GM19025 (cell line): ENCODE data around the gene ITPR1.

ENCODE experiments used
- ATAC-seq: cut with Tn5 transposase; IDR thresholded peaks from one replicate; pipeline ENCODE4 v1.9.1; 2021; ENCODE audit warnings: mild to moderate bottlenecking, low read depth, moderate library complexity; ENCODE audit not compliant: unreplicated experiment

Gene ITPR1

DNA sequence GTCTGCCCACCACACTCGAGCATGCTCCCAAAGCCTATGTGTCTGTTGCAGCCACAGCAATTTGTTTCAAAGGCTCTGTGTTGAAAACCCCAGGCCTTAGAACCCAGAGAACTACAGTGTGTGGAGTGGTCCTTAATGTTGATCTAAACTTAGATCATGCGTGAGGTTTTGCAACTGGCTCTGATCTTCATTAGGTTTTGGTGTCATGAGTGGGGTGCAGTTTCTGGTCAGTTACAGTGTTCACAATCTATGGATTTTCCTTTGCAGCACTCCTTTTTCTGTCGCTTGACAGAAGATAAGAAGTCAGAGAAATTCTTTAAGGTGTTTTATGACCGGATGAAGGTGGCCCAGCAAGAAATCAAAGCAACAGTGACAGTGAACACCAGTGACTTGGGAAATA, 273.1 kb downstream of the ITPR1 start:
- no peak for ATAC-seq

DNA sequence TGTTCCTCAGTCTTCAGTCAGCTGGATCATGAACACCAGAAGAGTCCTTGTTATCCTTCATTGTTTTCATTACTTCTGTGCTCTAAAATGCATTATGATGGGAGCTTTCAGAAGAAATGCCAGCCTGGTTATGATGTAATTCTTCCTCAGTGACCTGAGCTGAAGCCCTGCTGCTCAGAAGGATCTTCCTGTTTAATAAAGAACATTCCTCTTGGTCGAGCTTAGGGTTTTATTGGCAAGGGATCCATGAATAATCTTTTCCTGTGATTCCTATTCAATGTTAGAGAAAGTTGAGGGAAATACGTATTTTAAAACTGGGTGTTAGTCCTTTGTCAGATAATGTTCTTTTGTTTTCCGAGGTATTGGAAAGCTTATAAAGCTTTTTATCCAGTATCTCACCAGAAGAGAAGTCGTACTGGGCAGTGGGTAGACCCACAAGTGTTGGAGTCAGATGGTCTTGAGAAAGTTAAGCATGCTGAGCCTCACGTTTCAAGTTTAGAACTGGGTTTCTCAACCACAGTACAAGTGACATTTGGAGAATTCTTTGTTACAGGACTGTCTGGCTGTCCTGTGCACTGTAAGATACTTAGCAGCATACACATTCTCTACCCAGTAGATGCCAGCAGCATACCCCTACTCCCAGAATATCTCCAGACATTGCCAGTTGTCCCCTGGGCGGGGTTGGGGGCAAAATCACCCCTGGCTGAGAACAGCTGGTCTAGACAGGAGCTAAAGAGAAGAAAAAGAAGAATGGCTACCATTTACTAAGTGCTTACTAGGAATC, 273.8 kb downstream of the ITPR1 start:
- no peak for ATAC-seq

DNA sequence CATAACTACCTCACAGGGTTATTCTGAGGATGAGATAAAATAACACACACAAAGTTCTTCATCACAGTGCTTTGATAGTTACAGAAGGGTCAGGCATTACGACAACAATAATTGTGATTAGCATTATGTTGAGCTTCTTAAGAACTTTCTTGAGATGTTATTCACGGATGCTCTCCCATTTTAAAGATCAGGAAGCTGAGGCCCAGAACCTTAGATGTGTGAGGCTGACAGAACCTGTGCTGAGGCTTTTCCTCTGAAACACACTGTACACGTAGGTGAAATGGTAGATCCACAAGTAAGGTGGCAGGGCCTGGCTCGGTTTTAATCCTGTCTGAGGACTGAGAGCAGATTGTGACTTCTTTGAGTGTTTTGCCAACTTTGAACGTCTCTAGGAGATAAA, 274.9 kb downstream of the ITPR1 start:
- no peak for ATAC-seq

DNA sequence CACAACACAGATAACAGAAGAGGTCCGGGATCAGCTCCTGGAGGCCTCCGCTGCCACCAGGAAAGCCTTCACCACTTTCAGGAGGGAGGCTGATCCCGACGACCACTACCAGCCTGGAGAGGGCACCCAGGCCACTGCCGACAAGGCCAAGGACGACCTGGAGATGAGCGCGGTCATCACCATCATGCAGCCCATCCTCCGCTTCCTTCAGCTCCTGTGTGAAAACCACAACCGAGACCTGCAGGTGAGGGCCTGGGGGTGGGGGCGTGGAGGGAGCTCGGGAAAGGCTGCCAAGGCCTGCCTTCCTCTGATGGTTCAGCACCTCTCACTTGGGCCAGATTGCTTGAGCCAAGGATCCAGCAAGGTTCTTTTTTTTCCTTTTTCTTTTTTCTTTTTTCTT, 275.4 kb downstream of the ITPR1 start:
- ATAC-seq, result no peak

DNA sequence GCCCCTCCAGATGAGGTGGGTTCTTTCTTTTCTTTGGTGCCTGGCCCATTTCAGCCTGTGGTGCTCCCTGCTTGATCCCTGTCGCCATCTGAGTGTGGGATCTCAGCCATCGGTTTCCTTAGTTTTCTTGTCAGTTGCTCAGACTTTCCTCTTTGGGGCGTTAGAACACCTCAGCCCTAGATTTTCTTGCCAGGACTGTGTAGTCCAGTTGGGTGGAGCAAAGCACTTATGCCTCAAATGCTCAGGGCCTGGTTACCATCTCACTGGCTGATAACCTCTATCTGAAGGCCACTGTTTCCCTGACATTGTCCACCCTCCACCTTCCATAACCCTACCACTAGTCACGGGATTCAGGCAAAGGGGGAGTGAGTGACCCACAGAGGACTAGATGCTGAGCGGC, 277.4 kb downstream of the ITPR1 start:
- no peak for ATAC-seq

DNA sequence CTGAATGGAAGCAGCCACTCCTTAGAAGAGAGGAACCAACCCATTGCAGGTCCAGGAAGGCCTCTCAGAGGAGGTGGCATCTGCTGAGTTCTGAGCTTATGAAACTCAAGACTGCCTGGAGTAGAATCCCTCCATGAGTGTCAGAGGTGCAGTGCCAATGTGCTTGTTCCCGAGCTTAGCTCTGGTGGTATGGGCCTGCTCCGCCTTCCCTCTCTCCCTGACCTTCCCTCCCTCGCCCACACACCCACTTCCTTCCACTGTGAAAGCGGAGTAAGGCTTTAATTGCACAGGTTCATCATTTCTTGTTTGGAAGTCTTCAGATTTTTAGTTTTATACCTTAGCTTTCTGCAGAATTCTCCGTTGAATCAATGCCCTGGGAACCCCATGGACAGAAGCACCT, 278.1 kb downstream of the ITPR1 start:
- no peak for ATAC-seq

DNA sequence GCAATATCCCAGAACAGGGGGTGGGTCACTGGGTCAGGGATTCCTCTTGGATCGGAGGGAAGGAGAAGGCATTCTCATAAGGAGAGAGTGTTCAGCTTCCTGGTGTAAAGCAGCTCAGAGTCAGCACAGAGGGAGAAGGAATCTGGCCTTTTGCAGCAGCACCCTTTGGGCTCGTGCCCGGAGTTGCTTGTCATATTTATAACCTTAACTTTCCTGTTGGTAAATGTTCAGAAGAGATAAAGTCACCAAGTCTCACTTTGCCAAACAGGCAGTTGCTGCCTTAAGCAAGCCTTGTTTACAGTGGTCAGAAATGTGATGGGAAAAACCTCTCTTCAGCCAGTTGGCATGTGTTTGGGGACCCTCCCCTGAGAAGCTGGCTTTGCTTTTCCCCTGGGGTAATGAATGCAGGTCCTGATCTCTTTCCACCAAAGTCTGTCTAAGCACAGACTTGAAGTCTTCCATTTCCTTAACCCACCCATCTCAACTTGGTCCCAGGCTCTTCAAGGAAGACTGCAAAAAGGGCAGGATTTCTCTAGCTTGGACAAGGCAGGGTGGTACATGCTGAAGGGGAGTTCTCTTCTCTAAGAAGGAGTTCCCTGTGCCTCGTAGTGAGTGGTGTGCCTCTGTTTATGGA, 279.1 kb downstream of the ITPR1 start:
- ATAC-seq, result no peak

DNA sequence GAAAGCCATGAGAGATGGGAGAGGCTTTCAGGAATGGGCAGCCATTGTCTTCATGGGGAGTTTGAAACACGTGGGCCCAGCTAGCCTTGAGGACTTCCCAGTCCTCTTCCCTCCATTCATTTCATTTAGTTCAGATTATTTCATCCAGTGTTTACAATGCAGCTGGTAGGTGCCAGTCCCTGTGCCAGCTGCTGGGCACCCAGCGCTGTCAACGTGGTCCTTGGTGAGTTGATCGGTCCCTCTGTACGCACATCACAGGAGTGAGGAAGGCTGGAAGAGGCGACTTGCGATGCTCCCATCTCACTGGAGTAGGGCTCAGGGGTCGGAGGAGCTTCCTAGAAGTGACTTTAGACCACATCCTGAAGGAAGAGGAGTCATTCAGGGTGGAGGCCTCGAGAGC, 279.7 kb downstream of the ITPR1 start:
- ATAC-seq, result no peak

DNA sequence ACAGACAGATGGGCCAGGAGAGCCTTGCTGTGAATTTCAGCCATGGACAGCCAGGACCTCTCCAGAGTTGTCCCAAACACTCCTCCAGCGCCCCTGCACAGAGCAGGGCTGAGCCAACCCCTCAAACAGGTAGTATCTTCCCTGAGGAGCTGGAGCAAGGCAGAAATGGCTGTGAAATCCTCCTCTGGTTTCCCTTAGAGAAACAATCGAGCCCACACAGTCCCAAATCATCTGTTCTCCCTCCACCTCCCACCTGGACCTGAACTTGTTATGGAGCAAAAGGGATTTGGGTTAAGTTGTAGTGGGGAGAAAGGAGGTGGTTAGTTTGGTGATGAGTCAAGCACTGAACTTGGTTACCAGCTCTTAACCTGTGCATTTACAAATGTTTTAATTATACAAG, 280.4 kb downstream of the ITPR1 start:
- ATAC-seq, result no peak

DNA sequence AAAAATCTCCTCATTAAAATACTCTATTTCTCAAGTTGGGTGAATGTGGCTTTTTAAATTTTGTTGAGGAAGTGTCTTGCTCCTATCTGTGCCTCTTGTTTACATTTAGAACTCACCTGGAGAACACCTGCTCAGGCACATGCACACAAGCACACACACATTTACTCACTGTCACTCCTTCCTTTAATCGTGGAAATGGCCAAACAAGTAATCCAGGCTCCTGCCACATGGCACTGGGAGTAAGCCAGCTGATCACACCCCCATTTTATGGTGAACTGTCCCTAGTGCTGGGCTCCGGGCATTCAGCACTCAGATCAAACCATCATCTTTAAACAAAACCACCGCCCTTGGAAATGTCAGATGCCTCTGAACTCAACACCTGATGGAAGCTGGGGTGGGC, 281.4 kb downstream of the ITPR1 start:
- ATAC-seq, result no peak

DNA sequence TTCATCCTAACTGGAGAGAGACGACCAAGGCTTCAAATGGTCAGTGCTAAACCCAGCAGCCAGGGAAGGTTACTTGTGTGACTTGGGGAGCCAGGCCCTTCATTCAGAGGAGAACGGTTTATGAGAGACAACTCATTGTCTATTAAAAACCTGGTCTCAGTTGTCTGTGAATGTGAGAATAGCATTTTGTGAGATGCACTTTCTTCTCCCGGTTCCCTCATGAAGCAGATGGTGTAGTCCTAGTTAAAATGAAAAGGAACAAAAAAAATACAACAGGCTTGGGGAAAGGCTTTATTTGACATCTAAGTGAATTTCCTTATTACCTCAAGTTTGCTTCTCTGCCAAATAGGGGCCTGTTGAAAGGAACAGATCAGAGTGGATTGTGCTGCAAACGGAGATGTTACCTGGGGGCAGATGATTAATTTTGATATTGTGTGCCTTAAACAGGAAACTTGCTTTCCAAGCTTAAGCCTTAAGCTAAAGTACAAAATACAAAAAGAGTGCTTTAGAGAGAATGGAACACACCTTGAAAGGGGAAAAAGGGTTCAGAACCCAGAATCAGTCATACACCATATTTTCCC, 283.3 kb downstream of the ITPR1 start:
- peak; percentile 20 for ATAC-seq

DNA sequence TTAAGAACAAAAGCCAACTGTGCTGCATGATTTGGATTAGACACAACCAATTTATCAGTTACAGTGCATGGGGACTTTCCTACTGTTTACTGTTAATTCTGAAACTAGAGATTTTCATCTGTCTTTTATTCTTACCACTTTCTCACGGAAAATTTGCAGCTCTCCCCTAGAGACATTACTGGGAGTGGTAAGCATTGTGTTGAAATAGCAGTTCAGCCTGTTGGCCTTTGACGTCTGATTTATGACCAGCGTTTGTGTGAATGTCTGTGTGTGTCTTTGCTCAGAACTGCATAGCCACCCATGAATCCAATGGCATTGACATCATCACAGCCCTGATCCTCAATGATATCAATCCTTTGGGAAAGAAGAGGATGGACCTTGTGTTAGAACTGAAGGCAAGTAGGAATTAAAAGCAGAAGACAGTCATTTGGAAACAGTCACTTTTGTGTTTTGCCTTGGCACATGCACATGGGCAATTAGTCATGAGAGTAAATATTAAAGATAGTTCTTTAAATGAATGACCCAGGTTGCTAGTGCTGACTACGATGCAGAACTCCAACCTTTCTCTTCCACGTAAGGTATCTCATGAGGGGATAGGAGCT, 283.9 kb downstream of the ITPR1 start:
- peak; percentile 80 for ATAC-seq

DNA sequence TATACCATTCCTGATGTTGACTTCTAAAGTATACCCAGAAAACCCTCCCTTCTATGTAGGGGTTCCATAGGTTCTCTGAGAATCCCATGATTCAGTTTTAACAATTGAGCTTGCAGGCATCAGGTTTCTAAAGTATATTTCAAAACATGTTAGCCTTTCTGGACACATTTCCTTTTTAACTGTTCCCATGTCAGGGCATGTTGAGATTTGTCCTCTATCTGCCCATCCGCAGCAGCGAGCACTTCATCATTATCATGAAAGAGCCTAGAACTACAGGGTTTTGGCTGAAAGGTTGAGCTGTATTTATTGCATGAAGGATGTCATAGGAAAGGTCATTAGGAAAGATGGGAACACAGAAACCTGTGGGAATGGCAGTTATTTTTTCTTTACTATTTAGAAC, 285.0 kb downstream of the ITPR1 start:
- no peak for ATAC-seq

DNA sequence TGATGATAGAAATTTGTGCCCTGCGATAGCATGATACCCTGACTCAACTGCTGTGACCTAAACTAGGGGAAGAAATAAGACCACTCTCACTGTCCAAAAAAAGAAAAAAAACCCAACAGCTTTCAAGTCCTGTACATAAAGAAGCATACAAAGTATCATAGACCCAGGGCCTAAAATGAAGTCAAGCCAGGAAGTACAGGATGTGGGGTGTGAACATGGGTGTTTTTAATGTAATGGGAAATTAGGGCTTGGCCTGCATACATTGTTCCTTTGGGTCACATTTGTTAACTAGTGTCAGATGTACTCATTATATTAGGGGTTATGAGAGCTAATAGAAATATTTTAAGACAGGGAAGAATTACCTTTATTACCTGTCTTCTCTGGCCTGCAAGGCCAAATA, 285.6 kb downstream of the ITPR1 start:
- ATAC-seq, result no peak

DNA sequence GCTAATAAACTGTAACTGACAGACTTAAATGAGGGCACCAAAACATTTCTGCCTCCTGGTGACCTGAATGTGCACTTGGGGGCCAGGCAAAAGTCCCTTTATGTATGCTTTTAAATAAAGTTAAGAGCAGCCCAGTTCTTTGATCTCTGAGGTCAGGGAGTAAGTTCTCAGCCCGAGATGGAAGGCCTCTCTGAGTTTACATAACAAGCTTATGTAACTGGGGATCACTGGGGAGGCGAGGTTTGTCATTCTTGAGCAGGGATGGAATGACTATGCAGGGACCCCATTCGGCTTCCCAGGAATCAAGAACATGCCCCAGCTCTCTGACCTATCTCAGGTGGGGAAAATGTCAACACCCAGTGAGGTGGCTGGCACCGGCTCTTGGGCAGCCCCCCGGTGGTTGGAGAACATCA, 287.4 kb downstream of the ITPR1 start:
- no peak for ATAC-seq

DNA sequence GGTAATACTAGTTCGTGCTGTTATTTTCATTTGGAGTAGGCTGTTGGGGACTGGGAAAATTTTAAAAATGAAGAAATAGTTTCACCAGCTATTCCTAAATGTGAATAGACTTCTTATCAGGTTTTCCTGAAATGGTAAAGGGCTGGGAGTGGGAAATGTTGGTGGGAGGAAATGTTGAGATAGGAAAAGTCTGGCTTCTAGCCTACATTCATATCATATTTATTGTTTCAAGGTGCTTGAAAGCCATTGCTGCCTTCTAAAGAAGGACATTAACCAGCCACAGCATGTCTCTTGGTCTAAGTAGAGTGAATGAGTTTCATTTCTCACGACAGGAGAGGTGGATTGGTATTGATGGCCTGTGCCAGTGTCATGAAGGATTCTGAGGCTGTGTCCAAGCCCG, 288.9 kb downstream of the ITPR1 start:
- no peak for ATAC-seq

DNA sequence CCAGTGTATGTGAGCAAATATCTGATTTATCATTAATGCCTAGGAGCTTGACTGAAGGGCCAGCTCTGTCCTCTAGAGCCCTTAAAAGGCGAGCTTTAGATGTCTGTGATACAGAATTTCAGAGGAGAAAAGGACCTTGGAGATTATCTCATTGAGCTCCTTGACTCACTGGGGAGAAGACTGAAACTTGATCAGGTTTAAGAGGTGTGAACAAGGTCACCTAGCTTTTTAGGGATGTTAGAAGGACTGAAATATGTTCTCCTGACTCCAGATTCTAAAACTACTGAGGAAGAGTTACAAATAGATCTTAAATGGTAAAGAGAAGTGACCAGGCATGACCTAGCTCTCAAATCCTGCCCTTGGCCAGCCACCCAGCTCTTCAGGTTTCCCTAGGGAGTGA, 292.4 kb downstream of the ITPR1 start:
- no peak for ATAC-seq

DNA sequence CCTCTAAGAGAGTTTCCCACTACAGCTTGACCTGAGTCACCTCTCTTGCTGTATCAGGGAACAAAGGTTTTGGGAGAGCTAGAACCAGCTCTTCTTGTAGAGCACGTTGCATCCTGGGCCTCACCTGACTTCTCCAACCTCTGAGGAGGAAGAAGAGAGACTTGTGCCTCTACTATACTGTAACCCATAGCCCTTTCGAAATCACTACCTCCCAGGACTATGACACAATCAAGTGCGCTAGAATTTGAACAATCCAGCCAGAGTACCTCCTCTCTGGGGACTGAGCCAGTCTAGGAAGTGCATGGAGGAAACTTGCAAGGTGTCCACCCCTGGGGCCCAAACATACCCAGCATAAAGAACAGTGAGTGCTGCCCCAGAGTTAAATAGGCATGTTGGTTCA, 293.3 kb downstream of the ITPR1 start:
- no peak for ATAC-seq

DNA sequence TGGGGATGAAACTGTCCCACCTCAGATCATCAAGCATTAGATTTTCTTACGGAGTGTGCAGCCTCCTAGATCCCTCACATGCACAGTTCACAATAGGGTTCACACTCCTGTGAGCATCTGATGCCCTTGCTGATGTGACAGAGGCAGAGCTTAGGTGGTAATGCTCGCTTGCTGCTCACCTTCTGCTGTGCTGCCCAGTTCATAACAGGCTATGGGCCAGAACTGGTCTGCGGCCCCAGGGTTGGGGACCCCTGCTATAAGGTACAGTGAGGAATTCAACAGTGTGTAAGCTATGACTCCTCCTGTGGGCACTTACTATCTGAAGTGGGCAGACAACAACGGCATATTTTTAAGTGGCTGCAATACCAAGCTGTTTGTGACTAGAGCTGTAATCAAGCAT, 298.2 kb downstream of the ITPR1 start:
- no peak for ATAC-seq

DNA sequence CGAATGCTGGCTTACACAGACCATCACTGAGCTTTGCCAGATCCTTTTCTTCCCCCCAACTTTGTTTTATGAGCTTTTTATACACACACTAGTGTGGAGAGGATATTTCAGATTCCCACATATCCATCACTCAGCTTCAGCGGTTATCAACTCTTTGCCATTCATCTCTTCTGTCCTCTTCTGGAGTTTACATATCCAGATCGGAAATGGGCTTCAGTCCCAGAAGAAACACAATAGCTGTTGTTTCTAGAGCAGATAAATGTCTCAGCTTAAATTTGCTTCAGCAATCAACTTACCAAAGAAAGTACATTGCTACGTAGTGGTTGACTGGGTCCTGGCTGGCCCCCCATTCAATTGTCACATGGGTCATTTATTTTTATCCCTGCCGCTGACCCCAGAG, 300.2 kb downstream of the ITPR1 start:
- ATAC-seq, result no peak

DNA sequence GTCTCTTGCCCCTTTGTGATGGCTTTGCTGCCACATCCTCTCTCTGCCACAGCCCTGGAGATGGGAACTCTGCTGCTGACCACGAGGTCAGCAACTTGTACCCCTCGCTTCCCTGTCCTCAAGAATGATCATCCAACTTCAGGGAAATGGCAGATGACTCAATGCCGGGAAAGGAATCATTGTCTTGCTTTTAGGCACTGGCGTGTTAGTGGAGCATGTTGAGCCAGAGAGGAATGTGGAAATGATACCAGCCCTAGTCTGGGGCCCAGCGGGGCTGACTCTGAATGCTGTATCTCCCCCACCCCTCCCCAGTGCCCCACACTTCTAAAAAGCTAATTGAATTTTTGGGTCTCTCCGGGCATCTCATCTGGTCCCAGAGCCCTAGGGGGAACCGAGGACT, 301.2 kb downstream of the ITPR1 start:
- ATAC-seq, result no peak

DNA sequence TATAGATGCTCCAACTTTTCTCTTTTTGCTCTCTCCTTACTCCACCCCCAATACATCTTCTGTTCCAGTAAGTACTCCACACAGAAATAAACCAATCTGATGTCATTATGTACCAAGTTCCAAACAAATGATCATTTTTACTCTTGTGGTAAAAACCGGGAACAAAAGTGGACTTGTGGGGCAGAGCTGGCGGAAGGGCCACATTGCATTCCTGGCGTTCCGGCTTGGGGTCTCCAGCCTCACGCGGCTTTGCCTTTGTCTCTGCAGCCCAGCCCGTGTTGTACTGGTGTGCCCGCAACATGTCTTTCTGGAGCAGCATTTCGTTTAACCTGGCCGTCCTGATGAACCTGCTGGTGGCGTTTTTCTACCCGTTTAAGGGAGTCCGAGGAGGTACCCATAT, 301.6 kb downstream of the ITPR1 start:
- ATAC-seq, result no peak
